WI38 (cell line): Measurements from ENCODE around the gene IL17RA.
"Not testable (repeated sequence)": the region's sequence is repeated elsewhere in the genome, so short reads cannot be mapped to it uniquely, and the experiment has no call there.

Source experiments
- H3K4me3 ChIP-seq: 2 replicates; pipeline ENCODE4 v1.5.1; 2011; ENCODE audit warnings: low read depth, mild to moderate bottlenecking, control low read depth, low read length
- TF ChIP-seq, protein P1 (sequence below): IDR thresholded peaks from 2 replicates; pipeline ENCODE4 v1.5.1; 2012; ENCODE audit warnings: low read depth, mild to moderate bottlenecking, control low read depth, low read length

IL17RA gene, protein sequence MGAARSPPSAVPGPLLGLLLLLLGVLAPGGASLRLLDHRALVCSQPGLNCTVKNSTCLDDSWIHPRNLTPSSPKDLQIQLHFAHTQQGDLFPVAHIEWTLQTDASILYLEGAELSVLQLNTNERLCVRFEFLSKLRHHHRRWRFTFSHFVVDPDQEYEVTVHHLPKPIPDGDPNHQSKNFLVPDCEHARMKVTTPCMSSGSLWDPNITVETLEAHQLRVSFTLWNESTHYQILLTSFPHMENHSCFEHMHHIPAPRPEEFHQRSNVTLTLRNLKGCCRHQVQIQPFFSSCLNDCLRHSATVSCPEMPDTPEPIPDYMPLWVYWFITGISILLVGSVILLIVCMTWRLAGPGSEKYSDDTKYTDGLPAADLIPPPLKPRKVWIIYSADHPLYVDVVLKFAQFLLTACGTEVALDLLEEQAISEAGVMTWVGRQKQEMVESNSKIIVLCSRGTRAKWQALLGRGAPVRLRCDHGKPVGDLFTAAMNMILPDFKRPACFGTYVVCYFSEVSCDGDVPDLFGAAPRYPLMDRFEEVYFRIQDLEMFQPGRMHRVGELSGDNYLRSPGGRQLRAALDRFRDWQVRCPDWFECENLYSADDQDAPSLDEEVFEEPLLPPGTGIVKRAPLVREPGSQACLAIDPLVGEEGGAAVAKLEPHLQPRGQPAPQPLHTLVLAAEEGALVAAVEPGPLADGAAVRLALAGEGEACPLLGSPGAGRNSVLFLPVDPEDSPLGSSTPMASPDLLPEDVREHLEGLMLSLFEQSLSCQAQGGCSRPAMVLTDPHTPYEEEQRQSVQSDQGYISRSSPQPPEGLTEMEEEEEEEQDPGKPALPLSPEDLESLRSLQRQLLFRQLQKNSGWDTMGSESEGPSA

DNA sequence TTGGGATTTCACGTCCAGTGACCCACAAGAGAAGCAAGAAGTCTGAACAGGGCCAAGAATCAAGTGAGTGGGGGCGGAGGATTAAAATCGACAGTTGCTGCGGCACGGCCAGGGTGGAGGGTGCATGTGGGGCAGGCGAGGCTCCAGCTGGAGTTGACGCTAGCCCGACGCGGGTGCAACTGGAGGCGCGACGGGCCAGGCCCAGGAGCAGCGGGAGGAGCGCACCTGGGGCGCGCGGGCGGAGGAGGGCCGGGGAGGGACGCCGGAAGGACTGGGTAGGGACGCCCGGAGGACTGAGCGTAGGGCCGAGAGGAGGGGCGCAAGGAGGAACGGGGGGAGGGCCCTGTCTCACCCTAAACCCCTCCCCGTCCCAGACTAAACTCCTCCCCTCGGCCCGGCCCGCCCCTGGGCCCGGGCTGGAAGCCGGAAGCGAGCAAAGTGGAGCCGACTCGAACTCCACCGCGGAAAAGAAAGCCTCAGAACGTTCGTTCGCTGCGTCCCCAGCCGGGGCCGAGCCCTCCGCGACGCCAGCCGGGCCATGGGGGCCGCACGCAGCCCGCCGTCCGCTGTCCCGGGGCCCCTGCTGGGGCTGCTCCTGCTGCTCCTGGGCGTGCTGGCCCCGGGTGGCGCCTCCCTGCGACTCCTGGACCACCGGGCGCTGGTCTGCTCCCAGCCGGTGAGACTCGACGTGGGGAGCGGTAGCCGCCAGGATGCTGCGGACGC, at the start of gene IL17RA:
TSS of gene IL17RA (plus strand) at position 447 of the 723 bp plus-strand sequence. CDS start at position 539, 92 bp downstream.
- H3K4me3 ChIP-seq, result peak within 1 kb of the TSS; percentile 85

DNA sequence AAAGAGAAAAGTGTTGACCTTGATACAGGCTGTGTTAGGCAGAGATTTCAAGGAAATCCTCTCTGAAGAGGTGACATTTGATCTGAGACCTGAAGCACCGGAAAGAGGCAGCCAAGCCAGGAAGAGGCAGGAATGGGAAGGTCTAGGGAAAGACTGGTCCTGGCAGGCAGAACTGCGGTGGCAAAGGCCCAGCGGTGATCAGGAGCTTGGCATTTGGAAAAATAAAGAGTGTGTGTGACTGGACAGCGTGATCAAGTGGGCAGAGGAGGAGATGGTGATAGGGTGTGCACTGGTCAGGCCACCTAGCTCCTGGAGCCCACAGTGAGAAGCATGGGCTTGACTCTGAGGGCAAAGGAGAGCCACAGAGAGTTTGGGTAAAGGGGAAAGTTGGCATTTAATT, 49.6 kb upstream of the IL17RA start:
- TF ChIP-seq, protein P1, sequence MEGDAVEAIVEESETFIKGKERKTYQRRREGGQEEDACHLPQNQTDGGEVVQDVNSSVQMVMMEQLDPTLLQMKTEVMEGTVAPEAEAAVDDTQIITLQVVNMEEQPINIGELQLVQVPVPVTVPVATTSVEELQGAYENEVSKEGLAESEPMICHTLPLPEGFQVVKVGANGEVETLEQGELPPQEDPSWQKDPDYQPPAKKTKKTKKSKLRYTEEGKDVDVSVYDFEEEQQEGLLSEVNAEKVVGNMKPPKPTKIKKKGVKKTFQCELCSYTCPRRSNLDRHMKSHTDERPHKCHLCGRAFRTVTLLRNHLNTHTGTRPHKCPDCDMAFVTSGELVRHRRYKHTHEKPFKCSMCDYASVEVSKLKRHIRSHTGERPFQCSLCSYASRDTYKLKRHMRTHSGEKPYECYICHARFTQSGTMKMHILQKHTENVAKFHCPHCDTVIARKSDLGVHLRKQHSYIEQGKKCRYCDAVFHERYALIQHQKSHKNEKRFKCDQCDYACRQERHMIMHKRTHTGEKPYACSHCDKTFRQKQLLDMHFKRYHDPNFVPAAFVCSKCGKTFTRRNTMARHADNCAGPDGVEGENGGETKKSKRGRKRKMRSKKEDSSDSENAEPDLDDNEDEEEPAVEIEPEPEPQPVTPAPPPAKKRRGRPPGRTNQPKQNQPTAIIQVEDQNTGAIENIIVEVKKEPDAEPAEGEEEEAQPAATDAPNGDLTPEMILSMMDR, result no peak
- no peak overlapping the region for H3K4me3 ChIP-seq

More for the DNA sequence above, at the start of gene IL17RA:
- TF ChIP-seq, protein P1, result no peak

DNA sequence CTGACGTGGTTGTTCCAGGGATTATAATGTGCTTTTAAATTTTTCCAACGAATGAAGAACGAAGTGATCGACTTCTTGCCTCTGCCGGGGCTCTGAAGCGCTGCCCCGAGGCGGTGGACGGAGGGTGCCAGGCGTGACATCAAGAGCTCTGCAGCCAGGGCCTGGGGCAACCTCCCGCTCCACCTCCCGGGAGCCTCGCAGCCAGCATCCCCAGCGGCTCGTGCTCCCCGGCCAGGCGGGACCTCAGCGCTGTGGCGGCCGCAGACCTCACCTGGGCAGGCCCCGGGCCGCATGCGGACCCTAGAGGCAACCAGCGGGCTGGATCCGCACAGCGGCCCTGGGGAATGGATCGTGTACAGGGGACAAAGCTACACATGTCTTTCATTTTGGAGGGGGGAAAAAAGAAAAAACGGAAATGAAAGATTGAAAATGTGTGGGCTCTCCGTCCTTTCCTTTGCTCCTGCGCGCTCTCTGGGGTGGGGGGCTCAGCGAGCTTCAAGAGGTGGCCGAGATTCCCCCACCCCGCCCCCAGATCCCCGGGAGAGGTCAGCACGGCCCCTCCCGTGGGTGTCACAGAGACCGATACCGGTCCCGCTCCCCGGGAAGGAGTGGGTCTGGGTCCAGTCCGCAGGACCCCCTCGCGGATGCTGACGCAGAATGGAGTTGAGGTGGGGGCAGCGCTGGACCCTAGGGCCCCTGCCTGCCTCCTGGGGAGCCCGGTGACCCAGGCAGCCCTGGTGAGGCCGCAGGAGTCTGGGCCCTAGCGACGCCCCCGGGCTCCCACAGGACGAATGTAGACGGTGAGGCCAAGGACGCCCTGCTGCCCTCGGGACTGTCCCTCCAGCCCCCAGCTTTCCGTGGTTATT, 48.6 kb upstream of the IL17RA start:
- H3K4me3 ChIP-seq, result not testable (repeated sequence)

DNA sequence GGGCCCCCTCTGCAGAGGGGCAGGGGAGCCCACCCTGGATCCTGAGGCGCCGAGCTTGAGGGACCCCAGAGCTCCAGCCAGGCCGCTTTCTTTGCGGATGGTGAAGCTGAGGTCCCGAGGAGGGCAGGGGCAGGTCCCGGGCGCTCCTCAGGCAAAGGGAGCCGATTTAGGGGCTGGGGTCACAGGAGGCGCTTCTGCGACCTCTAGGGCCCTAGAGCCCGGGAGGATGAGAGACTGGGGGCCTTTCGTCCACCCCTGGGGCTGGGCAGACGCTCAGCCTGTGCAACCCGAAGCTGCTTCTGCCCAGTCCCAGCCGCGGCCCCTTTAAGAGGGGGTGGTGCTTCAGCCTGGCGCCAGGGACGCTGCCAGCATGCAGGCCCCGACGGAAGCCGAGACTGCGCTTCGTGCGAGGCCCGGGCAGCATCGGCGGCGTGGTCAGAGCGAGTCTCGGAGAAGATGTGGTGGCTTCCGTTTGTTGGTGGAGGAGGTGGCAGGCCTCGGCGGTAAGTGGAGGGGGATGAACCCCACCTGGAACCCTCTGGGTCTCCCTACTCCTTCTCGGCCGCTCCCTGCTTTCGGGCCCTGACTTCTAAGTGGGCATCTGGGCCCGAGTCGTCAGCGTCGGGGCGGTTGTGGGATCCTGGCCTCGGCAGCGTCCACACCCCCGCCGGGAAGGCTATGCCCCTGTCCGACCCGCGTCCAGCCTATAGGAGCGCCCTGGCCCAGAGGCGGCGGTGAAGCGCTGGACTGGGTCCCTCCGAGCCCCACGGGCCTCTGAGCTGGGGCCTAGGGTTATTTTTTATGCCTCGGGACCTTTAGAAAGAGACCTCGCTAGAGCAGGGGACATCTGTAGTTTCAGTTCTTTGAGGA, 47.7 kb upstream of the IL17RA start:
- H3K4me3 ChIP-seq, result not testable (repeated sequence)

DNA sequence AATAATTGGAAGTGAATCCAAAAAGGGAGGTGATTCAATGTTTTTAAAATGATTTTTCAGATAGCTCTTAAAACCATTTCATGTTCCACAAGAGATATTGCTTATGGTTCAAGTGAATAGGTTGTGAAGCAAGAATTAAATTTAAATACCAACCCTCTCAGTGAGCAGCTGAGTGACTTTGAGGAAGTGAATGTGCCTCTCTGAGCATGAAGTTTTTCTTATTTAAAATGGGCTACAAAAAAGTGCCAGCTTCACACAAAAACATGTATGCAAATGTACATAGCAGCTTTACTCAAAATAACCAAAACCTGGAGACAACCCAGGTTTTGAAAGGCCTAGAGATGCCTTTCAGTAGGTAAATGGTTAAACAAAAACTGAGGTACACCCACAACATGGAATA, 41.3 kb upstream of the IL17RA start:
- no peak overlapping the region for H3K4me3 ChIP-seq
- TF ChIP-seq, protein P1, result no peak

DNA sequence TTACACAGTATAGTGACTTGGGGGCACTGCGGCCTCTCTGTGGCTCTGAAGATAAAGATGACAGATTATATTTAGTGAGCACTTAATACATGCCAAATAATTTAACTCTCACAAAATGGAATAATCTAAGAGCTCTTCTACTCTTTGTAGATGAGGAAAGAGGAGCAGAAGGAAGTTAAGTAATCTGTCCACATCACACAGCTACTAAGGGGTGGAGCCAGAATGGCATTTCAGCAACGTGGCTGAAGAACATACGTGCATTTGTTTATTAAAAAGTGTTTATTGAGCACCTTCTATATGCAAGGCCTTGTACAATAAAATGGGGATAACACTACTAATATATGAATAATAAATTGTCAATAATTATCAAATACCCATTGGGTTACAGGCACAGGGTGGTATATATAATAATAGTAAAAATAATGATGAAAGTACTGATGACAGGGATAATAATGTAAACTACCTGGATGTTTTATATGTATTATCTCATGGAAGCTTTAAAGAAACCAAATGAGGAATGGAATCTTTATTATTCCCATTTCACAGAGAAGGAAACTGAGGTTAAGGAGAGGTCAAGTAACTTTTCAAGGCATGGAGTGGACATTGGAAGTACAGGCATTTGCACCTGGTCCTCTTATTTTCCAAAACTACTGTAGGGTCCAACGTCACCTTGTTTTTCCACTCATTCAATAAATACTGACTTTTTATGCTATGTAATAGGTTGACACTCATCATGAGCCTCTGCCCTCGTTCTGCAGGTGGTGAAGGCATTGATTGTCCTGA, 38.0 kb upstream of the IL17RA start:
- no peak overlapping the region for H3K4me3 ChIP-seq
- TF ChIP-seq, protein P1, result no peak
